ENCODE data around the gene TSG101.
A peak's percentile ranks its signal among the peaks of the same experiment; 100 is the strongest.

Gene TSG101, protein sequence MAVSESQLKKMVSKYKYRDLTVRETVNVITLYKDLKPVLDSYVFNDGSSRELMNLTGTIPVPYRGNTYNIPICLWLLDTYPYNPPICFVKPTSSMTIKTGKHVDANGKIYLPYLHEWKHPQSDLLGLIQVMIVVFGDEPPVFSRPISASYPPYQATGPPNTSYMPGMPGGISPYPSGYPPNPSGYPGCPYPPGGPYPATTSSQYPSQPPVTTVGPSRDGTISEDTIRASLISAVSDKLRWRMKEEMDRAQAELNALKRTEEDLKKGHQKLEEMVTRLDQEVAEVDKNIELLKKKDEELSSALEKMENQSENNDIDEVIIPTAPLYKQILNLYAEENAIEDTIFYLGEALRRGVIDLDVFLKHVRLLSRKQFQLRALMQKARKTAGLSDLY

DNA sequence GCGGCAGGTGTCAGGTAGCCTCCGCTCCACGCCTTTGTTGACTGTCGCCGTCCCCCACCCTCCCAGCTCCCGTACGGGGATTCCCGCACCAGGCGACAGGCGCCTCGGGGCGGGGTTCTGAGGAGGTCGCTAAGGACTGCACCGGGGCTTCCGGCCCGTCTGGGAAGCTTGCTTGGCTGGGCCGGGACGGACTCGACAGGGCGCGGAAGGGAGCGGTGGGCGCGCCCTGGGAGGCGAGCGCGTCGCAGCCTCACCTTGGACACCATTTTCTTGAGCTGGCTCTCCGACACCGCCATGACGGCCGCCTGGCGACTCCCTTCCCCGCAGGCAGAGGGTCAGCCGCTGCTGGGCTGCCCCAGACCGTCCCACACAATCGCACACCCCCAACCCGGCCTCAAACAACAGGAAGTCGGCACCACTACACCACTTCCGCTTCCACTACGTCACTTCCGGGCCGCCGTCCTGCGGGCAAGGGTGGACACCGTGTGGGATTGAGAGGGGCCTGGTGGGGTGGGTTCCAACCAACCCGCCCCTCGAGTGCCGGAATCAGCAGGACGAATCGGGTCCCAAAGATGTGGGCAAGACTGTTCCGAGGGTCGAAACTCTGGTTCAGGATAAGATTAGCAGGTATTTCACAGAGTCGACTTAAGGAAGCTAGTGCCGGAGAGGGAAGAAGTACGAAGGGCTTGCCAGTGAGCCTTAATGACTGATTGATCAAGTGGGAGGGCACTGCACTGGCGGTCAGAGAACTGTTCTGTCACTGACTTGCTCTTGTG is at the start of gene TSG101:
TSS of gene TSG101 (minus strand) at position 422 of the 776 bp plus-strand sequence. CDS start at position 296, 126 bp downstream.
- peak; percentile 86 to 92 for DNase-seq

DNA sequence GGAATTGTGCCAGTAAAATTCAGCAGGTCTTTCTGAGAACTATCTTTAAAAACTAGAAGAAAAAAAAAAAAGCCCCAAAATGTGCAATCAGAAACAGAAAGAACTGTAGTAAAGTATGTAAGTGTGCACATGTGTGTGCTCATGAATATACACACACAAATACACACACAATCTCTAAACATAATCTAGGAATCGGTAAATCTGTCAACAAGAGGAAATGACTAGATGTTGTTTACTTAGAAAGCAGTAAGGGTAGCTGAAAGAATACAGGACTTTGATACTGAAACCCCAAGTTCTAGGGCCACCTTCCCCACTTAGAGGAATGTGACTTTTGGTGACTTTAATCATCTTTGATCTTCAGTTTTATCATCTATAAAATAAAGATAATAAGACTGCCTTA is 48.6 kb upstream of the TSG101 start:
- no peak for DNase-seq

DNA sequence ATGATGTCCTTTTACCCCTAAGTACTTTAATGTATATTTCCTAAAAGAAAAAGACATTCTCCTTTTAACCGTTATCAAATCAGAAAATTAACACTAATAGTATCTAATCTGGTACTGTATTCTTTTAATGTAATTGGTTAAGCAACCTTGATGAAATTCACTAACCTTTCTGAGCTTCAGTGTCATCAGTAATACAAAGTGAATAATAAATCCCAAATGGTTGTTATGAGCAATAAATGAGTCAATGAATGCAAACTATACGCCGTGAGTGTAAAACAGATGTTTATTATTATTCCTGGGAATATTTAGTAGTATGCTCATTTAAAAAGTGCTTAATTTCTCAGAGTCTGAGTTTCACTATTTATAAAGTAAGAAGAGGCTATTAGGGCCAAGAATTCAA is 40.3 kb upstream of the TSG101 start:
- DNase-seq = no peak

DNA sequence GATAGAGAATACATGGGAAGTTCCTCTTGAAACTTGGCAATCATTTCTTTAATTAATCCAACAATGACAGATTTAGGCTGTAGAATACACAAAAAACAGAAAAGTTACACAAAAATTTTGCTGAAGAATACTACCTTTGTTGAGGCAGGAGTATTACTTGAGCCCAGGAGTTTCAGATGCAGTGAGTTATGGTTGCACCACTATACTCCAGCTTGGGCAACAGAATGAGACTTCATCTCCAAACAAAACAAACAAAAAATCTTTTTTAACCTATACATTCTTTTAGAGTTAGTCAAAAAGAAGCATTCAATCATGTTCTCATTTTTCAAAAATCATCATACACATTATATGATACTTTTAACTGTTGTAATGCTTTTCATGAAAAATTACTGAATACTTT is 39.7 kb upstream of the TSG101 start:
- DNase-seq = no peak

DNA sequence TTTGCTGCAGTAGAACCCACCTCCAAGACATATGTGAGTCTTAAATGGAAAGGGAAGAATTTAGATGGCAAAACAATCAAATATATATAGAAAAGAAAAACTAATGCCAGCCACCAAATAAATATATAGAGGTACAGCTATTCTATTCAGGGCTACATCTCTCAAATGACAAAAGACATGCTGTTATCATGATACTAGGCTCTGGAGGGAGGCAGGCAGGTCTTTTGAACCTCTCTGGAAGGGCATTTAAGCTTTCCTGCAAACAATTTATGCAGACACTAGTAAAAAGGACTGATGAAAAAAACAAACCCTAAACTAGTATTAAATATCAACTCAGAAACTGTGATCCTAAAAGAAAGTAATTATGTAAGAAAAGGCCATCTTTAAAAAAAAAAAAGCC is 37.4 kb upstream of the TSG101 start:
- DNase-seq = no peak

DNA sequence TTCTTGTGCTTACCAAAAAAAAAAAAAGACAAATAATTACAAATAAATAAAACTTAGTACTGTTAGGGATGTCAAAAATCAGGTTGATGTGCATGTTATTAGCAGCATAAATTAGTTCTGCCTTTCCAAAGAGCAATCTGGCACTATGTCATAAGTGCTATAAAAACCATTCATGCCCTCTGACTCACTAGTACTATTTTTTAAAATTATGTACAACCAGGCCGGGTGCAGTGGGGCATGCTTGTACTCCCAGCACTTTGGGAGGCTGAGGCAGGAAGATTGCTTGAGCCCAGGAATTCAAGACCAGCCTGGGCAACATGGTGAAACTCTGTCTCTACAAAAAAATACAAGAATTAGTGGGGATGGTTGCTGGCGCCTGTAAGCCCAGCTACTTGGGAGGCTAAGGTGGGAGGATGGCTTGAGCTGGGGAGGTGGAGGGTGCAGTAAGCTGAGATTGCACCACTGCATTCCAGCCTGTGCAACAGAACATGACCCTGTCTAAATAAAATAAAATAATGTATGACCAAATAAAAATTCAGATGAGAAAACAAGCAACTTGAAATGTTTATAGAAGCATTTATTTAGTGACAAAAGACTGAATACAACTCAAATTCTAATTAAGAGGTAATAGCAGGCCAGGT is 36.5 kb upstream of the TSG101 start:
- DNase-seq = no peak

DNA sequence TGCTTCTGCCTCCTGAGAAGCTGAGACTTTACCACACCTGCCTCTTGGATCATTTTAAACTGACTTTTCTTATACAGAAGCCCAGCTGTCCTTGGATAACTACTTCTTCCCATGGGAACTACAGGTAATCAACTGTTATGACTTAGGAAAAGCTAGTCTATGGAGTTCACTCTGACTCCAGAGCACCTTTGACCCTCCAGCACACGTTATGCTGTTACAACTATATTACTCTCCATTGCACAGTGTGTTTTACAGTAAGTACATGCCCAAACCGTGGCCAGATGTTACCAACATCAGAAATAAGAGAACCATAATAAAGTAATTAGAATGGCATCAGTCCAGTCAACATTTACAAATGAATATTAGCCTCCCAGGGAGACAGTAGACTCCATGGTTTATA is 21.3 kb upstream of the TSG101 start:
- DNase-seq = no peak

DNA sequence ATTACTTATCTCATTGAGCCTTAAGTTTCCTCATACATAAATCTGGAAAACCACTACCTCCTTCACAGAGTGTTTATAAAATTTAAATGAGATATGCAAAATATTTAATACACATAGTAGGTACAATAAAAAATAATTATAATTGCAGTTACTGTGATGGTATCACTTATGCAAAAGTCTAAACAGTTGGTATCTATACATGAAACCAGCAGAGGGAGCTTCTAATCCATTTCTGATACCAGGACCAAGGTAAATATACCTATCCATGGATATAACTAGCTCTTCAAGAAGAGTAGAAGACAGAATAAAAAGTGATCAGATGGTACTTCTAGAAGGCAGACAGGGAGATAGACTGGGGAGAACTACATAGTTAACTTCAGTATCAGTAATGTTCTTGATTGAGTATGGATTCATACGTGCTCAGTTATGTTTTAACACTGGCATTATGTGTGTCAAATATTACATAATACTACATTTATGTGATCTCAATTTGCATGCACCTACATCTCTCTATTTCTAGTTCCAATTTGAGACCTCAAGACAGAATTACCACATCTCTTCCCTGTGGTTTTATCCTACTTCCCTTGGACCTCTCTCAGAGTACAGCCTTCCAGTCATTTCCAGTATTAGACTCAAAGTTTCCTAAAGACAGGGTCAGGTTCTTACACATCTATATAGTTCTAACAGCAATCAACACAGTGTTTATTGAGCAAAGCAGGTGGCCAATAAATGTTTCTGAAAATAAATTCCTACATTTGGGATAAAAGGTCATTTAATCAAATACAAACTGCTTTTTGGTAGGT is 13.7 kb upstream of the TSG101 start:
- DNase-seq = peak in 1 of 2 experiments; percentile 33

DNA sequence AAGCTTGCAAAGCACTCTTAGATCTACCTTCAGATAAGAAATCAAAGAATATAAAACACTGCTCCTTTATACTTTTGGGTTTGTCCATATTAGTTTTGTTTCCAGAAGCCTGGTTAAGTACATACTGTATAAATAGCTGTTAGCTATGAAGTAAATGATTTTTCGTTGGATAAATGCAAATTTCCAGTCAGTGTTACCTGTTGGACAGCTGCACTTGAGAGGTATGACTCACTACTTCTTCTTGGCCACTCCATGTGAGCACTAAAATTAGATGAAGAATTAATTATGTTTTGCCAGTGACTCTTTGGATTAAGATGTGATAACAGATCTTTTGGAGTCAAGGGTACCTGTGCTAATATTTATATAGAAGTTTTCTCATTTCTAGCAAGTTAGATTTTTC is 9.5 kb upstream of the TSG101 start:
- DNase-seq = no peak

DNA sequence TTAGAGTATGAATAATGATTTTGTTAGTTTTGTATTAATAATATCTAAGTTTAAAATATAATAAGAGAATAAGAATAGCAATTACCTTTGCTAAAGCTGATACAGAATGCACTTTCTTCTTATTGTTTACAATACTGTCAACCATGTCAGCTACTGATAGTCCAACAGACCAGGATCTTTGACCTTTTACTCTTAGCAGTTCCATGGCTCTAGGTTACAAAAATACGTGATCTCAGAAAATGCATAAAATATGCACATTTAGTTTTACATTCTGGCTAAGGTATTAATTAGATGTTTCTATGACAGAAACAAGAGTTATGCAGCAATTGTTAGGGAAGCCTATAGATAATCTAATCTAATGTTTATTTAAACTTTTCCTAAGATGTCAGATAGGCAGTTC is 7.5 kb upstream of the TSG101 start:
- DNase-seq = no peak

DNA sequence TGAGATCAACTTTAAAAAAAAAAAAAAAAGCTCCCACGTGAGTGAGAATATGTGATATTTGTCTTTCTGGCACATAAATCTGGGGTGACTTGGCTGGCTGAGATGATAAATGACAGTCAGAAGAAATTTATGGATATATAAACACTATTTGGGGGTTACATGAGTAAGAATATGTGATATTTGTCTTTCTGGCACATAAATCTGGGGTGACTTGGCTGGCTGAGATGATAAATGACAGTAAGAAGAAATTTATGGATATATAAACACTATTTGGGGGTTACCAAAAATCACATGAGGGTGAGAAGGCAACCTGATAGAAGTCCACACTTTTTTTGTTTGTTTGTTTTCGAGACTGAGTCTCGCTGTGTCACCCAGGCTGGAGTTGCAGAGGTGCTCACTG is 6.6 kb upstream of the TSG101 start:
- no peak for DNase-seq

DNA sequence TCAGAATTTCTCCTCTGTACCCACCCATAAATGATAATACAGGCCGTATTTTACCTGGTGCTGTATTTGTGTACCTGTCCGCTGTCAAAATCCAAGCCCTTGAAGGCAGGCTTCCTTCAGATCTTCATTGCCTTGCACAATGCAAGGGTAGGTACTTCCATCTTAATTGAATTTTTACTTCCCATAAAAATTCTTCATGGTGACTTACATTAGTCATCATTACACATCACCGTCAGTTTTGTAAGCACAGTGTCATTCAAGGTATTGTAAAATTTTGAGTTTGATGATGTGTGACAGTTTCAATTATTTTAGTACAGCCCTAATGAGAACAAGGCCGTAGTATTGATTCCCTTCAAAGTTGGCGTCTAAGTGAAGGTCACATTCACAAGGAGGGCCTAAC is 770 bp upstream of the TSG101 start:
- peak; percentile 3 to 33 for DNase-seq

DNA sequence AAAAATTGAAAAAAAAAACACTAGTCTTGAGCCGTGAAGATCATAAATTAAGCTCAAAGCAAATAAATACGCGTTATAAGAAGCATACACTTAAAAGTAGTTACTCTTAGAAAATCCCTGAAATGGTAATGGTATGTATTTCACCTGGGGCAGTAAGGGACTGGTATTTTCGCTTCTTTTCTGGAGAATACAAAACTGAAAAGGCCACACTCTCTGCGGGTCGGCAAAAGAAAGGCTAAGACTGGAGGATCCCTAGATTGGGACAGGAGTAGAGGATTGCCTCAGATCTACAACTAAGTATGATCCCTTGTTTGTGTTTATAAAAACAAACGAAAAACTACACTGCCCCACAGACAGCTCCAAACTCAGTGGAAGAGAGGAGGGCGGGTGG is 617 bp downstream of the TSG101 start:
- no peak for DNase-seq

DNA sequence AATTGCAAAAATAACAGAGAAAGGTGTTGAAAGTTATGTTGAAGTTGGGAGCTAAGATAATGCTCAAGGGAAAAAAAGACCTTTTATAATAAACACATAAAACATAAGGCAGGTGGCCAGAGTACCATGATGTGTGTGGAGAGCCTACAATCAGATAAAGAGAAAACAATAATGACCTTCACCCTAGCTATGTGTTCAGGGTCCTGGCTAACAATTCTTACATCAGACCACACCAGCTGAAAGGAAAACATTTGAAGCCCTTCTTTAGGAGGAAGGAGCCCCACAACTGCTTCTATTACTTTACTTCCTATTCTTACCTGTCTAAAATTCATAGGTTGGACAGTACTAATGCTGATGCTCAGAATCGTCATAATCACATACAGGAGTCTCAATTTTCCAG is 2.5 kb downstream of the TSG101 start:
- no peak for DNase-seq

DNA sequence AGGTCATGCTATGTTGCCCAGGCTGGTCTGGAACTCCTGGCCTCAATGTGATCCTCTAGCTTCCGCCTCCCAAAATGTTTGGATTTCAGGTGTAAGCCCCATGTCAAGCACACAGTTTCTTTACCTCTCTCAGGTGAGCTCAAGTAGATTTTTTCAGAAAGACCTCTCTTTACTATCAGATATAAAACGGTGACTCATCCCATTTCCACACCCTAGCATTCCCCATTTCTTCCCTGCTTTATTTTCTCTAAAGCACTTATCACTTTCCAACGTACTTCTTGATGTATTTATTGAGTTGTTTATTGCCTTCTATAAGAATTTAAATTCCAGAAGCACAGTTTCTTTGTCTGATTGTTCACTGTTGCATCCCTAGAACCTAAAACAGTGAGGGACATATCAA is 3.7 kb downstream of the TSG101 start:
- DNase-seq = no peak

DNA sequence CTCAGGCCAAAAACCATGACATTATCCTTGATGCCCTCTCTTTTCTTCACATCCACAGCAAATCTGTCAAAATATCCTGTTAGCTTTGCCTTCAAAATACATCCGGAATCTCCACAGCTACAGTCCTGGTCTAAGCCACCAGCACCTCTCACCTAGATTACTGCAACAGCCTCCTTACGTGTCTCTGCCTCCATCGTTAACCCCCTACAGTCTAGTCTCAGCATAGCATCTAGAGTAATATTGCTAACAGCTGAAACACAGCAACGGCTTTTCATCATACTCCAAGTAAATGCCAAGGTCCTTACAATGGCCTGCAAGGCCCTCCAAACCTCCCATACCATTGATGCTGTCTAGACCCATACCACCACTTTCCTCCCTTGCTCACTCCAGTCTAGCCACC is 4.4 kb downstream of the TSG101 start:
- no peak for DNase-seq

DNA sequence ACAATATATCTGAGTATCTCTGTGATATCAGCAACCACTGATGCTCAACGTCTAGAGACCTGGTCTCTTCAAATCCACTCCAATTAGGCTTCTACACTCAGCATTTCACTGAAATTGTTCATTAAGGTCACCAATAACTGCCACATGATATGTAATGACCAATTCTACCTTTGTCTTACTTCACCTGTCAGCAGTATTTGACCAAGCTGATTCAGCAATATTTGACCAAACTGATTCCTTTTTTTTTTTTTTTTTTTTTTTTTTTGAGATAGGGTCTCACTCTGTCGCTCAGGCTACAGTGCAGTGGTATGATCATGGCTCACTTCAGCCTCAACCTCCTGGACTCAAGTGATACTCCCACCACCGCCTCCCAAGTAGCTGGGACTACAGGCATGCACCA is 5.6 kb downstream of the TSG101 start:
- DNase-seq = no peak

DNA sequence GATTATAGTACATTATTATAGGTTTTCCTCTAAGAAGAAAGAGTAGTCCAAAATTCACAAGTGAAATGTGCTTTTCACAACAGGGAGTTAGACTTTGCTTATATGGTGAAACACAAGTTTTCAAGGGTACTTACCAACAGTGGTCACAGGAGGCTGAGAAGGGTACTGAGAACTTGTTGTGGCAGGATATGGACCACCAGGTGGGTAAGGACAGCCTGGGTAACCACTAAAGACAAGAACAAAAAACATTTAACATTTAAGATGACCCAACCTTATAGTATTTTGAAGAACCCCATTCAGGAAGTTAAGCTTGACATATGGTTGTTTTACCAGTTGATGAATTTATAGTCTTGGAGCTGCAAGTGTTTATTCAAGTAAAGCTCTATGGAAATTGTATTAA is 24.4 kb downstream of the TSG101 start:
- DNase-seq = no peak

DNA sequence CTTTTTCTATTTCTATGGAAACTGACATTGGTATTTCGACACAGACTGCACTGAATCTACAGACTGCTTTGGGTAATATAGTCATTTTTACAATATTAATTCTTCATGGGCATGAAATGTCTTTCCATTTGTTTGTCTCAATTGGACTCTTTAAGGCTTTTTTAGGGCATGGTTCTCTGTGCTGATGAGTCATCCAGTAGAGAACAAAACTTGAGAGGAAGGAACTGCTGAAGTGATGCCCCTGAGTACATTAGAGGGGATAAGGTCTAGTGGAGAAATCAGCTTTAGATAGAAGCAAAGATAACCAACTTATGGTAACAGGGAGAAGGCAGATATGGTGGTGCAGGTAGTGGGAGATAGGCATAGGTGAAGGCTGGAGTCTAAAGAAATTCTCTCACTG is 25.1 kb downstream of the TSG101 start:
- no peak for DNase-seq

DNA sequence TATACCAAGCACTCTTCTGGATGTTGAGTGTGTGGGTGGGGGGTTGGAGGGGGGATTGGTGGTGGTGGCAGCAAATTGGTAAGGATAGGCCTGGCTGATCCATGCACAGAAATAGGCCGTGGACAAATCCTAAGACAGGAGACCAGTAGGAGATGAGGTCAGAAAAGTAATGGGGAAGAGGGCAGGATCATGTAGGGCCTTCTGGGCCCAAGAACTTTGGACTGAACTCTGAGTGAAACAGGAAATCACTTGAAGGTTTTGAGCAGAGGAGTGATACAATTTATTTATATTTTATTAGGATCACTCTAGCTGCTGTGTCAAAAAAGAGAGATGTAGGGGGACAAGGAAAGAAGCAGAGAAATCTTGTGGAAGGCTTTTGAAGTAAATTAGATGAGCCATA is 28.7 kb downstream of the TSG101 start:
- no peak for DNase-seq

DNA sequence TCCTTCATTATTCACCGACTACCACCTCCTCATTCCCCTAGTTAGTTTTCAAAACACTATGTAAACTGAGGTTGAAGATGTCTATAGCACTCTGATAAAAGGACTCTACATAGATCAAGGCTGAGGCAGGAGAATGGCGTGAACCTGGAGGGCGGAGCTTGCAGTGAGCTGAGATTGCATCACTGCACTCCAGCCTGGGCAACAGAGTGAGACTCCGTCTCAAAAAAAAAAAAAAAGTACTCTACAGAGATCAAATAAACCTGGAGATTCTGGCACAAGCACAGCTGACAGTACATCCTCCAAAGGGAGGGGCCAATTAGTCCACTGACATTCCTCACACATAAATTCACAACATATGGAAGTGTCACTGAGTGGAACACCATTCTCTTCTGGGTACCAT is 31.0 kb downstream of the TSG101 start:
- DNase-seq = no peak

DNA sequence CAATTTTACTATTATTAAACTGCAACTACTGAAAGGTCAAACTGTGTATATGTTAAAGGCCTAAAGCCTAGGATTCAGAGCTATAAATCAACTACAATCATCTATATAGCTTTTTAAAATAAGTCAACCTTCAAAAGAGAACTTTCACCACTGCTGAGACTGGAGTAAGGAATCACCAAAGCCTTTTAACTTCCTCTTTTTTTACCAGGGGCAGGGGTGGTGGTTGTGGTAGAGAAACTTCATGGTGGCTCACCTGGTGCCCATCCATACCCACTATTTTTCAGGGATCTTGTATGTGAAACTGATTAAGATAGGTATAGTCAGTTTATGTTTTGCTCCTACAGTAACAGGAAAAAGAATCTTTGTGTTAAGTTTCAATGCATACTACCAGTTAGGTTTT is 31.5 kb downstream of the TSG101 start:
- DNase-seq = no peak

DNA sequence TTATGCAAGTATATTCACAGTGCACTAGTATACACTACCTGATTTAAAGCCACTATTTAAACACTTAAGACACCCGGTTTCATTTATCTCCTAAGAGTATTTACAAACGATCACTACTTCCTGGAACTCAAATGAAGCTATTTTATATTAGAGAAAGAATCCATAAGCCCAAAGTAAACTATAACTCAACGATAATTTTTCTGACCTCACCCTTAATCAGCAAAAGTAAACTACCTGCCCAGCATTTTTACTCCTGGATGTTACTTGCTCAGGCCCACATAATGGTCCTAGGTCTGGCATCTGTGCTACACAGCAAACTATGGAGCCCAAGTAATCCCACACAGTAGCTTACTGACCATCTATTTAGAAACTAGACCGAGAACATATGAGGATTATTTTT is 33.4 kb downstream of the TSG101 start:
- no peak for DNase-seq

Data from SW 1271 (cell line).